Colonic mucosa (tissue), 4 donors: ENCODE results near the gene SLC48A1. TPM values are rescaled to one million over a fixed set of nuclear protein-coding genes. Genes with fewer than 3 reads are reported as not detected.

Source experiments
- DNase-seq: peaks from one replicate; pipeline ENCODE4 v3.0.0-alpha.2; 2020
- H3K27ac ChIP-seq: fragments of 200-600 bp; one replicate; pipeline ENCODE4 v1.8.0; 2021
- H3K27me3 ChIP-seq: fragments of 200-600 bp; one replicate; pipeline ENCODE4 v1.8.0; 2021
- H3K36me3 ChIP-seq: fragments of 200-600 bp; one replicate; pipeline ENCODE4 v1.8.0; 2021
- H3K4me1 ChIP-seq: fragments of 200-600 bp; one replicate; pipeline ENCODE4 v1.8.0; 2021; ENCODE audit warnings: mild to moderate bottlenecking
- H3K4me3 ChIP-seq: fragments of 200-600 bp; one replicate; pipeline ENCODE4 v1.8.0; 2021
- H3K9ac ChIP-seq, 2 donors: one replicate each; pipeline ENCODE4 v1.7.0; 2013; ENCODE audit warnings: control low read depth in 2 of 2, low read depth in 2 of 2, low read length in 2 of 2
- H3K9me3 ChIP-seq: fragments of 200-600 bp; one replicate; pipeline ENCODE4 v1.8.0; 2021
- intact Hi-C: fragments of 100-400 bp; cut with DNase I; formaldehyde crosslinking; loops from one replicate; pipeline ENCODE4 v1.14.1; 2022
- total RNA-seq, 2 donors: library from RNA; stranded (reverse); fragmentation: NEBNext Ultra II Directional in 1 of 2; extraction: Animal tissue kit (Norgen Biotek cat#: 25700) in 1 of 2; gene quantifications; one replicate each; pipeline ENCODE4 v1.2.1, GENCODE V29; 2021
- TF ChIP-seq, protein P1 (sequence below): fragments of 200-600 bp; IDR thresholded peaks from one replicate; pipeline ENCODE4 v1.8.0; 2022; ENCODE audit warnings: antibody characterized with exemption, mild to moderate bottlenecking
- donor health status: healthy.
- donor health status: DM: no; HTN: no; CAD: no.
- donor health status: DM: no; HTN: no; CAD: no.

The SLC48A1 gene
- total RNA-seq, 2 donors from 2014 or later = 12.2 to 17.9 TPM

DNA sequence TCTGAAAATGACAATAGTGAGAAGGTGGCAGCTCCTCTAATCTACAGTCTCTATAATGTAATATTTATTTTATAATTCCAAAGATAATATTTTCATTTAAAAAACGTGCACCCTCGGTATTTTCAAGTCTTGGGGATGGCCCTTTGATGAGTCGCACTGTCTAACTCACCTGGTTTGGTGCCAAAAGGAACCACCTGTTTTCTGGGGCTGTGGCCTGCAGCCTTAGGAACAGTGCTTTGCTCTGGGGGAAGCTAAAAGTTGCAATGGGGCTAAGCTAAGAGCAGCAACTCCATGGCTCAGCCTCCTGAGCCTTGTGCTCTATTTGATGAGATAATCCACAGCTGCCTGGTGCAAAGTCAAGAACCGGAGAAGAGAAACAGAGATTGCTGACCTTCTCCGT, 41.3 kb upstream of the SLC48A1 start:
- Histone ChIP-seq H3K9me3 (no peaks in the 10 kb centered on the region), H3K27me3 (no peaks in the 10 kb centered on the region), H3K36me3 (no peaks in the 10 kb centered on the region), H3K9ac (no peak overlapping the region), H3K4me1 (peaks cover 2% of the 10 kb centered on the region), H3K27ac (no peak overlapping the region), H3K4me3 (no peak overlapping the region)
- intact Hi-C loops = no loop called here
- DNase-seq = no peak
- TF ChIP-seq, protein P1, sequence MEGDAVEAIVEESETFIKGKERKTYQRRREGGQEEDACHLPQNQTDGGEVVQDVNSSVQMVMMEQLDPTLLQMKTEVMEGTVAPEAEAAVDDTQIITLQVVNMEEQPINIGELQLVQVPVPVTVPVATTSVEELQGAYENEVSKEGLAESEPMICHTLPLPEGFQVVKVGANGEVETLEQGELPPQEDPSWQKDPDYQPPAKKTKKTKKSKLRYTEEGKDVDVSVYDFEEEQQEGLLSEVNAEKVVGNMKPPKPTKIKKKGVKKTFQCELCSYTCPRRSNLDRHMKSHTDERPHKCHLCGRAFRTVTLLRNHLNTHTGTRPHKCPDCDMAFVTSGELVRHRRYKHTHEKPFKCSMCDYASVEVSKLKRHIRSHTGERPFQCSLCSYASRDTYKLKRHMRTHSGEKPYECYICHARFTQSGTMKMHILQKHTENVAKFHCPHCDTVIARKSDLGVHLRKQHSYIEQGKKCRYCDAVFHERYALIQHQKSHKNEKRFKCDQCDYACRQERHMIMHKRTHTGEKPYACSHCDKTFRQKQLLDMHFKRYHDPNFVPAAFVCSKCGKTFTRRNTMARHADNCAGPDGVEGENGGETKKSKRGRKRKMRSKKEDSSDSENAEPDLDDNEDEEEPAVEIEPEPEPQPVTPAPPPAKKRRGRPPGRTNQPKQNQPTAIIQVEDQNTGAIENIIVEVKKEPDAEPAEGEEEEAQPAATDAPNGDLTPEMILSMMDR = no peak

DNA sequence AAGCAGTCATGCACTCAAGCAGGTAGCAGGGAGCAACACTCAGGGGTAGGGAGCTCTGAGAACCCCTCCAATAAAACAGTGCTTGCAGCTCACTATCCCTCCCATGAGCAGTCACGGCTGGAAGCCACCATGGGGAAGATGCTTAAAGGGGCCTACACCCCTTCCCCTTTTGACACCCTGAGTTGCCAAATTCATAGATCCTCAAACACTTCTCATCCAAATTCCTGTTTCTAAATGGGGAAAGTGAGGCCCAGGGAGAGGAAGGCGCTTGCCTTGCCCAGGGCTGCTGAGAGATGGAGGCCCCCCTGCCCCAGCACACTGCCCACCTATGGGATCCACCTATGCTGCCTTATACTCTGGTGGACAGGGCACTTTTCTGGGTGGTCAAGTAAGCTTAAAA, 40.5 kb upstream of the SLC48A1 start:
- Histone ChIP-seq H3K27ac (no peak overlapping the region), H3K9ac (no peak overlapping the region), H3K27me3 (no peaks in the 10 kb centered on the region), H3K36me3 (no peaks in the 10 kb centered on the region), H3K9me3 (no peaks in the 10 kb centered on the region), H3K4me1 (peaks cover 4% of the 10 kb centered on the region), H3K4me3 (no peak overlapping the region)
- intact Hi-C loops = no loop called here
- DNase-seq = no peak
- TF ChIP-seq, protein P1 = no peak

DNA sequence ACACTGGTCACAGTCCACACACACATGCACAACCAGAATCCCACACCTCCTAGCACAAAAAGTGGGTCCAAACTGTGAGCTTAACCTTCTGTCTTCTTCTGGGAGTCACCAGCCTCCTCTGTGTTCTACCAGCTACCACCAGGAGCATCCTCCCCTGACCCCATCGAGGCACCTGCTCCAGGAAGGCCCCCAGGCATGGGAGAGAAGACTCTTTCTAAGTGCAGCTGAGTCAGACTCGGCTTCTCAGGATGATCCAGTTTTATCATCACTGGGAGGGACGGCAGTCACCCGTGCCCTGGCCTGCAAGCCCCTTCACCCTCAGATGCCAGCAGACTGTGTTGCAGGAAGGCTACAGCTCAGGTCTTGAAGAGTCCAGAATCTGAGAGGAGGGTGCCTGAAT, 39.9 kb upstream of the SLC48A1 start:
- no peak overlapping the region for H3K9ac ChIP-seq
- no peaks in the 10 kb centered on the region for H3K36me3 ChIP-seq
- no peaks in the 10 kb centered on the region for H3K27me3 ChIP-seq
- H3K9me3 ChIP-seq = no peaks in the 10 kb centered on the region
- H3K4me3 ChIP-seq = no peak overlapping the region
- intact Hi-C loops = no loop called here
- no peak for DNase-seq
- no peak overlapping the region for H3K27ac ChIP-seq
- TF ChIP-seq, protein P1 = no peak
- peaks cover 4% of the 10 kb centered on the region for H3K4me1 ChIP-seq

DNA sequence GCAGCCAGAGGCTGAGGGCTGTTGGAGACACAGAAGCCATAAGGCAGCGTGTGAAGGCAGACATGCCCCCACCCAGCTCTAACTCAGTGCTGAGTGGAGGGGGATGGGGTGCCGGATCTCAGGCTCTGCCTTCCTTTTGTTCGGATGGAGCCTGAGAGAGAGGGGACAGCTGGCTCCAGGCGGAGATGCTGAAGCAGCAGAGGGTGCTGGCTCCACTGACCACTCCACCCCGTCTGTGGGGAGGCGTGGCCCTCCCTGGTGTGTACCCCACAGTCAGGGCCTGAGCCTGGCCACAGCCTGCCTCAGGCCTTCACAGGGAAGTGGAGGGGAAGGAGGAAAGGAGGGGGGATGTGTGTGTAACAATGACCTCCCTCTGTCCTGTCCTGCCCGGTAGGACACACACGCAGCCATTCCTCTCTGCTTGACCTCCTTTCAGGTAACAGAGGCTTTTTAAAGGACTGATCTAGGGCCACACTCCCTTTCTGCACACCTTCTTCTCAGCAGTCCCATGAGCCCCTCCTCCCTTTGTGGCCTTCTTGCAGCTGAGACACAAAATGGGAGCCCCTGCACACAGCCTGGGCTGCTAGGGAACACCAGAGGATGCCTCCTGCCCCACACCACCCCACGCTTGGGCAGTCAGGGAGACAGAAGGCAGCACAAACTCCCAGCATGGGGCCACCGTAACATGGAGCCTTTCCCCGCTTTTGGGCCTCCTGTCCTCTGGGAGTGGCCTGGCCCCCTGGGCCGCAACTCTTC, 38.1 kb upstream of the SLC48A1 start:
- no peaks in the 10 kb centered on the region for H3K36me3 ChIP-seq
- H3K27me3 ChIP-seq = no peaks in the 10 kb centered on the region
- TF ChIP-seq, protein P1 = no peak
- no peaks in the 10 kb centered on the region for H3K9me3 ChIP-seq
- H3K27ac ChIP-seq = no peak overlapping the region
- peaks cover 4% of the 10 kb centered on the region for H3K4me1 ChIP-seq
- intact Hi-C loops = no loop called here
- H3K9ac ChIP-seq = peak overlapping the region; percentile 5 to 26
- DNase-seq = no peak
- no peak overlapping the region for H3K4me3 ChIP-seq

DNA sequence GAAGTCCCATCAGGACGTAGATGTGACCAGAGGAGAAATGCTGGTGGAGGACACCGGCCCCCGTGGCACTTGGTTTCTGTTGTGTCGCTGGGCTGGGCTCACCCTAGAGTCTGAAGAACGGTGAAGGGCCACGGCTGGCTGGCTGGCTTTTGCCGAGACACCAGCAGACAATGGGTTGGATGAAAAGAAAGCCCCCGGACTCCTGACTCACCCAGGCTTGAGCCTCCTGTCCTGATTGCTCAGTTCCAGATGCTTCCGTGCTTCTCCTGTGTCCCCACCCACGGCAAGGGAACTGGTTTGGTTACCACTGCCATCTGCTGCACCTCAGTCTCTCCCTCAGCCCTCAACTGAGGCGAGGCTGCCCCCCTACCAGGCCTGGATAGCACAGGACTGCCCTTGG, 37.4 kb upstream of the SLC48A1 start:
- intact Hi-C loops = no loop called here
- no peaks in the 10 kb centered on the region for H3K27me3 ChIP-seq
- H3K36me3 ChIP-seq = no peaks in the 10 kb centered on the region
- no peak overlapping the region for H3K27ac ChIP-seq
- TF ChIP-seq, protein P1 = no peak
- H3K4me1 ChIP-seq = peaks cover 4% of the 10 kb centered on the region
- DNase-seq = no peak
- H3K4me3 ChIP-seq = no peak overlapping the region
- peak overlapping the region in 1 of 2 donors; percentile 12 for H3K9ac ChIP-seq
- no peaks in the 10 kb centered on the region for H3K9me3 ChIP-seq
